Measurements from ENCODE around the gene POTEC. TPM values are rescaled to one million over a fixed set of nuclear protein-coding genes. Genes with fewer than 3 reads are reported as not detected.
"Not testable (repeated sequence)": the region's sequence is repeated elsewhere in the genome, so short reads cannot be mapped to it uniquely, and the experiment has no call there.

POTEC gene
- total RNA-seq, 2 experiments from 2014 or later = not detected

GRCh38 chr18:14474007-14474720, 69.2 kb downstream of the POTEC start:
- H3K4me3 Mint-ChIP-seq; H3K4me1 Mint-ChIP-seq; H3K9me3 Mint-ChIP-seq; H3K27ac Mint-ChIP-seq; CTCF ChIA-PET; H3K36me3 Mint-ChIP-seq (ENCODE audit: low read depth); DNase-seq; POLR2A ChIA-PET; H3K27me3 Mint-ChIP-seq: not testable (repeated sequence)

- H3K27ac Mint-ChIP-seq; H3K27me3 Mint-ChIP-seq; H3K4me1 Mint-ChIP-seq; CTCF ChIA-PET; H3K9me3 Mint-ChIP-seq; H3K36me3 Mint-ChIP-seq (ENCODE audit: low read depth); POLR2A ChIA-PET; H3K4me3 Mint-ChIP-seq; DNase-seq: not testable (repeated sequence)
Observed at GRCh38 chr18:14473250-14474006, 70.0 kb downstream of the POTEC start.

GRCh38 chr18:14471286-14471685, 72.1 kb downstream of the POTEC start:
- CTCF ChIA-PET; DNase-seq; H3K27me3 Mint-ChIP-seq; H3K27ac Mint-ChIP-seq; H3K4me3 Mint-ChIP-seq; H3K4me1 Mint-ChIP-seq; POLR2A ChIA-PET; H3K9me3 Mint-ChIP-seq; H3K36me3 Mint-ChIP-seq (ENCODE audit: low read depth): not testable (repeated sequence)

GRCh38 chr18:14470446-14470845, 73.0 kb downstream of the POTEC start:
- H3K4me1 Mint-ChIP-seq; H3K4me3 Mint-ChIP-seq; H3K36me3 Mint-ChIP-seq (ENCODE audit: low read depth); POLR2A ChIA-PET; CTCF ChIA-PET; H3K27ac Mint-ChIP-seq; DNase-seq; H3K9me3 Mint-ChIP-seq; H3K27me3 Mint-ChIP-seq: not testable (repeated sequence)

GRCh38 chr18:14470046-14470445, 73.4 kb downstream of the POTEC start:
- H3K27ac Mint-ChIP-seq; H3K36me3 Mint-ChIP-seq (ENCODE audit: low read depth); CTCF ChIA-PET; H3K4me1 Mint-ChIP-seq; DNase-seq; H3K4me3 Mint-ChIP-seq; H3K9me3 Mint-ChIP-seq; H3K27me3 Mint-ChIP-seq; POLR2A ChIA-PET: not testable (repeated sequence)

GRCh38 chr18:14465989-14466388, 77.4 kb downstream of the POTEC start:
- H3K4me1 Mint-ChIP-seq; POLR2A ChIA-PET; H3K4me3 Mint-ChIP-seq; H3K27me3 Mint-ChIP-seq; H3K27ac Mint-ChIP-seq; H3K36me3 Mint-ChIP-seq (ENCODE audit: low read depth); H3K9me3 Mint-ChIP-seq; CTCF ChIA-PET; DNase-seq: not testable (repeated sequence)

Other genes with a start within 250 kb of the POTEC start
- gene ANKRD30B, start 204.6 kb upstream of the POTEC start, total RNA-seq = not detected

Measured in activated CD4-positive, alpha-beta T cell treated with anti-CD3 and anti-CD28 coated beads, Interleukin-2, amount 10 ng/mL, durations not matched to agents 7 days and 5 days (primary cell).